ENCODE results near the gene MCF2L. TPM values are rescaled to one million over a fixed set of nuclear protein-coding genes. Genes with fewer than 3 reads are reported as not detected.
"Not testable (repeated sequence)": the region's sequence is repeated elsewhere in the genome, so short reads cannot be mapped to it uniquely, and the experiment has no call there.

The MCF2L gene
- total RNA-seq, 1 donor: 8.0 TPM

GRCh38 chr13:113029487-113030258, 60.7 kb downstream of the MCF2L start:
- no peak for DNase-seq (ENCODE audit: low read depth)
- TF ChIP-seq CTCF (IDR thresholded peaks at IDR 0.05; ENCODE audit: insufficient read depth, low read length): peak; percentile 90

DNA sequence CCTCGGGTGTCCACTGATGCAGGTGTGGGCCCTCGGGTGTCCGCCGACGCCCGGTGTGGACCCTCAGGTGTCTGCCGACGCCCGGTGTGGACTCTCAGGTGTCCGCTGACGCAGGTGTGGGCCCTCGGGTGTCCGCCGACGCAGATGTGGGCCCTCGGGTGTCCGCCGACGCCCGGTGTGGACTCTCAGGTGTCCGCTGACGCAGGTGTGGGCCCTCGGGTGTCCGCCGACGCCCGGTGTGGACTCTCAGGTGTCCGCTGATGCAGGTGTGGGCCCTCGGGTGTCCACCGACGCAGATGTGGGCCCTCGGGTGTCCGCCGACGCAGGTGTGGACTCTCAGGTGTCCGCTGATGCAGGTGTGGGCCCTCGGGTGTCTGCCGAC, 61.2 kb downstream of the MCF2L start:
- DNase-seq (ENCODE audit: low read depth); H3K4me3 ChIP-seq (ENCODE audit: low read depth, low read length): not testable (repeated sequence)

More at GRCh38 chr13:113029487-113030258, 60.7 kb downstream of the MCF2L start:
- H3K4me3 ChIP-seq (ENCODE audit: low read depth, low read length): no peak overlapping the region

DNA sequence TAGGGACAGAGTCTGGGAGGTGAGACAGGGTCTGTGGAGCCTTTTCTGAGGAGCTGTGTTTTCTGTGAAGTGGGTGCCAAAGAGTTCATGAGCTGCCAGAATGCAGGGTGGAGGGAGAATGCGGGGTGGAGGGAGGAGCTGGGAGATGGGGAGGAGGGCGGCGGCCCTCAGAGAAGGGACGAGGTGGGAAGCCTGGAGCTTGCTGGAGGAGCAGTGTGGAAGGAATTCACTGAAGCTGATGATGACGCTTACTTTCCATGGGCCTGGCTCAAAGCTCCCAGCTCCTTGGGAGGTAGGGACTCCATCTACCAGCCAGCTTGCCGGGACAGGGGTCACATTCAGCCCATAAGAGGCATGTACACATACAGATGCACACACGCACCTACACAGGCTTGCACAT, 62.5 kb downstream of the MCF2L start:
- H3K4me3 ChIP-seq (ENCODE audit: low read depth, low read length): no peak overlapping the region
- no peak for DNase-seq (ENCODE audit: low read depth)
- no peak for TF ChIP-seq CTCF (IDR thresholded peaks at IDR 0.05; ENCODE audit: insufficient read depth, low read length)

DNA sequence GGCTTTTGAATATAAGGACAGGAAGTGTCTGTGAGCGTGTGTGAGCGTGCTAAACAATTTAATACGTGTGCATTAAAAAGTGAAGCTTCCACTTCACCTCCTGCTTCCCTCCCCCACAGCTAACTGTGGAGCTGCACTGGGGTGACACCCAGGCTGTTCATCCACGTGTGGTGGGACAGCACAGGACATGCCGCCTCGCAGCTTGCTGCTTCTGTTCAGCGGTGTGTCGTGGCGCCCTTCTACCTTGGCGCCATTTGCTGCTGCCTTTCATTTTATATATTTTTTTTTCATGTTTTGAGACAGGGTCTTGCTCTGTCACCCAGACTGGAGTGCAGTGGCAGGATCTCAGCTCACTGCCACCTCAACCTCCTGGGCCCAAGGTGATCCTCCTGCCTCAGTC, 63.3 kb downstream of the MCF2L start:
- no peak for TF ChIP-seq CTCF (IDR thresholded peaks at IDR 0.05; ENCODE audit: insufficient read depth, low read length)
- no peak for DNase-seq (ENCODE audit: low read depth)
- H3K4me3 ChIP-seq (ENCODE audit: low read depth, low read length): no peak overlapping the region

GRCh38 chr13:113033054-113033850, 64.2 kb downstream of the MCF2L start:
- TF ChIP-seq CTCF (IDR thresholded peaks at IDR 0.05; ENCODE audit: insufficient read depth, low read length): no peak
- DNase-seq (ENCODE audit: low read depth): no peak
- H3K4me3 ChIP-seq (ENCODE audit: low read depth, low read length): no peak overlapping the region

DNA sequence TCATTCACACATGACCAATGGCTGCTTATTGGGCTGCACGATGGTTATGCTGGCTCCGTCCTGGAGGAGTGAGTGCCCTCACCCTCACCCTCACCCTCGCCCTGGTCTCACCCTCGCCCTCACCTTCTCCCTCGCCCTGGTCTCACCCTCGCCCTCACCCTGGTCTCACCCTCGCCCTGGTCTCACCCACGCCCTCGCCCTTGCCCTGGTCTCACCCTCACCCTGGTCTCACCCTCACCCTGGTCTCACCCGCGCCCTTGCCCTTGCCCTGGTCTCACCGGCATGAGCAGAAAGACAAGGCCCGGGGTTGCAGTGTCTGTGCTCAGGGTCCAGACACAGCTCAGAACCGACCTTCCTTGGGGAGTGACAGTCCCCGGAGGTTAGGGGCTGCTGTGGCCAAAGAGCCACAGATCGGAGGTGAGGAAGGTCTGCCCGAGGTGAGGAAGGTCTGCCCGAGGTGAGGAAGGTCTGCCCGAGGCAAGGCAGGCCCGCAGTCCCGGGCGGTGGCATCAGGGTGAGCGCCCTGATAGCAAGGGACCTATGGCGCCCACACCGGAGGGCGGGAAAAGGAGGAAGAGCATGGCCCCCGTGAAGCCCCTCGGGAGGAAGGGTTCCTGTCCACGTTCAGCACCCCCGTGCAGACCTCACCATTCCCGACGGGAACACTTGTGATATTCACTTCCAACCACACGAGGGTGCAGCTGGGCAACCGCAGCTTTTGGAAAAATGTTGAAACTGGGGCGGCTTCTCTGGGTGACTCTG, 65.6 kb downstream of the MCF2L start:
- peak; percentile 76 for DNase-seq (ENCODE audit: low read depth)
- H3K4me3 ChIP-seq (ENCODE audit: low read depth, low read length): no peak overlapping the region
- TF ChIP-seq CTCF (IDR thresholded peaks at IDR 0.05; ENCODE audit: insufficient read depth, low read length): peak; percentile 77
